ENCODE measurements around the gene BMAL2.

BMAL2 gene

GRCh38 chr12:27359578-27360340 is 27.1 kb downstream of the BMAL2 start:
- no peak for DNase-seq

GRCh38 chr12:27361372-27361771 is 28.7 kb downstream of the BMAL2 start:
- DNase-seq = no peak

DNA sequence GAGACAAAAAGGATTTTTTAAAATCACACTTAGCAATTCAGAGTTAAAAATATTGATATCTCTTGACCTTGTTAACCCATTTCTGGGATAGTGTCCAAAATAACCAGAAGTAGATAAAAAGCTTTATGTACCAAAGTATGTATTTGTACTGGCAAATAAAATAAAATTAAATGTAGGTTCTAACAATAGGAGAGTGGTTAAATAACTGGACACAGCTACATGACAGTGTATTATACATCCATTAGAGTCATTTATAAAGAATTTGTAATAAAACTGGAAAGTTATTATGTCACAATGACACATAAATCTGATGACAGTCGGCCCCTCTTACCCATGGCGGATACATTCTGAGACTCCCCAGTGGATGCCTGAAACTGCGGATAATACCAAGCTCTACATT is 34.0 kb downstream of the BMAL2 start:
- no peak for DNase-seq

GRCh38 chr12:27367078-27367477 is 34.4 kb downstream of the BMAL2 start:
- no peak for DNase-seq

- DNase-seq = no peak
These were observed 49.6 kb downstream of the BMAL2 start for GRCh38 chr12:27382171-27382795.
